HepG2 (cell line): ENCODE data around the gene IGLON5. TPM values are rescaled to one million over a fixed set of nuclear protein-coding genes. Genes with fewer than 3 reads are reported as not detected.

Experiments
- CCAR2 ChIP-seq: fragments of 200-400 bp; formaldehyde crosslinking; optimal IDR thresholded peaks from 2 replicates; pipeline ENCODE3; 2018; ENCODE audit warnings: low read depth, mild to moderate bottlenecking, low read length, moderate library complexity
- FOSL2 ChIP-seq: sonication (generic); formaldehyde crosslinking; IDR thresholded peaks from 2 replicates; pipeline ENCODE4 v1.4.0; 2020; ENCODE audit warnings: missing genetic modification reagents
- GATAD2A ChIP-seq: IDR thresholded peaks from 2 replicates; pipeline ENCODE4 v1.6.1; 2016
- ISX ChIP-seq: sonication (generic); formaldehyde crosslinking; conservative IDR thresholded peaks from 2 replicates; pipeline ENCODE4 v1.5.0; 2020; ENCODE audit warnings: missing genetic modification reagents
- JARID2 ChIP-seq: sonication (generic); formaldehyde crosslinking; IDR thresholded peaks from 2 replicates; pipeline ENCODE4 v1.8.1; 2023; ENCODE audit warnings: missing genetic modification reagents, inconsistent platforms; ENCODE audit not compliant: insufficient replicate concordance
- KDM2A ChIP-seq: sonication (generic); formaldehyde crosslinking; IDR thresholded peaks from 2 replicates; pipeline ENCODE4 v1.4.0; 2020; ENCODE audit warnings: low read depth, missing genetic modification reagents, borderline replicate concordance
- MTF1 ChIP-seq: sonication (generic); formaldehyde crosslinking; IDR thresholded peaks from 2 replicates; pipeline ENCODE4 v1.5.0; 2020; ENCODE audit warnings: missing genetic modification reagents
- NCOA1 ChIP-seq: sonication (generic); formaldehyde crosslinking; IDR thresholded peaks from 2 replicates; pipeline ENCODE4 v1.9.0; 2021; ENCODE audit warnings: missing genetic modification reagents
- NFKBIZ ChIP-seq: IDR thresholded peaks from 2 replicates; pipeline ENCODE4 v1.6.1; 2018; ENCODE audit warnings: missing genetic modification reagents, missing compliant biosample characterization
- PRPF4 ChIP-seq: fragments of 200-400 bp; formaldehyde crosslinking; IDR thresholded peaks from 2 replicates; pipeline ENCODE4 v1.6.1; 2016; ENCODE audit warnings: low read length, low read depth; ENCODE audit not compliant: poor library complexity, severe bottlenecking
- RBFOX2 ChIP-seq: fragments of 200-400 bp; formaldehyde crosslinking; IDR thresholded peaks from 2 replicates; pipeline ENCODE4 v1.6.1; 2017; ENCODE audit warnings: low read depth, mild to moderate bottlenecking, low read length
- RBM39 ChIP-seq: fragments of 200-400 bp; formaldehyde crosslinking; IDR thresholded peaks from one replicate; pipeline ENCODE4 v1.6.1; 2018; ENCODE audit warnings: antibody characterized with exemption, mild to moderate bottlenecking, low read depth, low read length; ENCODE audit not compliant: poor library complexity, severe bottlenecking
- RFX3 ChIP-seq: IDR thresholded peaks from 2 replicates; pipeline ENCODE4 v1.6.1; 2016; ENCODE audit warnings: missing biosample characterization, missing genetic modification reagents
- SOX6 ChIP-seq, 2 experiments: fragments of 450-650 bp in 1 of 2; sonication (generic) in 1 of 2; formaldehyde crosslinking in 1 of 2; IDR thresholded peaks; 2 replicates each; pipeline versions ENCODE4 v1.4.0 to v1.6.1; 2017 to 2020; ENCODE audit warnings: antibody characterized with exemption in 1 of 2, mild to moderate bottlenecking in 1 of 2, missing genetic modification reagents in 1 of 2
- ZIK1 ChIP-seq: sonication (generic); formaldehyde crosslinking; IDR thresholded peaks from 2 replicates; pipeline ENCODE4 v1.5.0; 2020; ENCODE audit warnings: mild to moderate bottlenecking, low read depth, missing genetic modification reagents, borderline replicate concordance
- ZKSCAN8 ChIP-seq: IDR thresholded peaks from 2 replicates; pipeline ENCODE4 v1.6.1; 2016; ENCODE audit warnings: borderline replicate concordance, missing genetic modification reagents, missing compliant biosample characterization
- ZNF180 ChIP-seq: sonication (generic); formaldehyde crosslinking; IDR thresholded peaks from 2 replicates; pipeline ENCODE4 v1.4.0; 2020; ENCODE audit warnings: low read depth, missing genetic modification reagents, borderline replicate concordance
- ZNF282 ChIP-seq: fragments of 450-650 bp; IDR thresholded peaks from 2 replicates; pipeline ENCODE4 v1.6.1; 2018; ENCODE audit not compliant: partially characterized antibody
- ZNF292 ChIP-seq: sonication (generic); formaldehyde crosslinking; IDR thresholded peaks from 2 replicates; pipeline ENCODE4 v1.8.1; 2022; ENCODE audit warnings: mild to moderate bottlenecking, low read depth, missing genetic modification reagents, borderline replicate concordance
- ZNF543 ChIP-seq: sonication (generic); formaldehyde crosslinking; IDR thresholded peaks from 2 replicates; pipeline ENCODE4 v1.4.0; 2020; ENCODE audit warnings: mild to moderate bottlenecking, missing genetic modification reagents
- ZNF557 ChIP-seq: sonication (generic); formaldehyde crosslinking; IDR thresholded peaks from 2 replicates; pipeline ENCODE4 v1.4.0; 2020; ENCODE audit warnings: missing genetic modification reagents
- polyA plus RNA-seq, 8 experiments: library from polyadenylated mRNA; depleted of rRNA in 3 of 8; stranded (reverse) in 7 of 8; unstranded in 1 of 8; fragments of >200 nt; fragmentation: Illumina TruSeq in 4 of 8; extraction: Trizol in 4 of 8; gene quantifications; 2 replicates each; pipeline versions ENCODE4 v1.2.1 to v1.2.3, GENCODE V29; 2011 to 2016; ENCODE audit warnings: low read depth in 4 of 8, missing spikeins in 1 of 8, mixed read lengths in 1 of 8; ENCODE audit not compliant: insufficient read depth in 1 of 8
- total RNA-seq, 5 experiments: library from RNA; depleted of rRNA; stranded (reverse); fragments of >200 nt; fragmentation: Illumina TruSeq; extraction: Trizol; gene quantifications; 2 replicates each; pipeline ENCODE4 v1.2.3, GENCODE V29; 2016; ENCODE audit warnings: low read depth in 1 of 5
- TF ChIP-seq, protein P1 (sequence below): sonication (generic); formaldehyde crosslinking; IDR thresholded peaks from 2 replicates; pipeline ENCODE4 v1.4.0; 2020; ENCODE audit warnings: missing genetic modification reagents, borderline replicate concordance
- TF ChIP-seq, protein P2 (sequence below): IDR thresholded peaks from 2 replicates; pipeline ENCODE4 v1.6.1; 2016
- TF ChIP-seq, protein P3 (sequence below): sonication (generic); IDR thresholded peaks from 2 replicates; pipeline ENCODE4 v1.6.1; 2016; ENCODE audit warnings: low read depth, borderline replicate concordance

IGLON5 gene
- total and polyA plus RNA-seq, 2 of the 13 experiments (the other 11 are each of a cell fraction or from before 2014, with no cell fraction given) = 0.04 to 5.7 TPM

DNA sequence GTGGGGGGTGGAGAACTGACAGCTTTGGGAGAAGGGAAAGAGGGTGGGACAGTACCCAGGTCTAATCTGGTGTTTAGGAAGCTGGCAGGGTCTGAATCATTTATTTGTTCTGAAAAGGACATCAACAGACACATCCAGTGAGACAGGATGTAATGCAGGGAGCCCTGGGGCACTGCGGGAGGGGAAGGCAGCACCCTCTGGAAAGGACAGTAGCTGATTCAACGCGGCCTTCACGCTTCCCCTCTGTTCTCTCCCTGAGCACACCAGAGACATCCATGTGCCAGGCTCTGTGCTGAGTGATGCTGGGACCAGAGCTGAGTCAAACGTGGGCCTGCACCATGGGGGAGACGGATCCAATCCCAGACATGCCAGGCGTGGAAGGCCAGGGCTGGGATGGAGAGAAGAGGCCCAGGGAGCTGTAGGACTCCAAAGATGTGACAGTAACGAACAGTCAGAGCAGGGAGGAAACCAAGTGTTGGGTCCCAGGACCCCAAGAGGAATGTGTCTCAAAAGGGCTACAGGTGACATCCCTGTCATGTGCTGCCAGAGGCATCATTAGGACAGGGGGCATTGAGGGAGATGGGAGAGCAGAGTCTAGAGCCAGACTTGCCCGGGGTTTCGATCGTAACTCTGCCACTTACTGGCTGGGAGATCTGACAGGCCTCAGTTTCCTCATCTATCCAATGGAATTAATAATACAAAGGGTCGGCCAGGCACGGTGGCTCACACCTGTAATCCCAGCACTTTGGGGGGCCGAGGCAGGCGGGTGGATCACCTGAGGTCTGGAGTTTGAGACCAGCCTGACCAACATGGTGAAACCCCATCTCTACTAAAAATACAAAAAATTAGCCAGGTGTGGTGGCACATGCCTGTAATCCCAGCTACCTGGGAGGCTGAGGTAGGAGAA lies 53.0 kb downstream of the IGLON5 start (continued):
- TF ChIP-seq, protein P1, sequence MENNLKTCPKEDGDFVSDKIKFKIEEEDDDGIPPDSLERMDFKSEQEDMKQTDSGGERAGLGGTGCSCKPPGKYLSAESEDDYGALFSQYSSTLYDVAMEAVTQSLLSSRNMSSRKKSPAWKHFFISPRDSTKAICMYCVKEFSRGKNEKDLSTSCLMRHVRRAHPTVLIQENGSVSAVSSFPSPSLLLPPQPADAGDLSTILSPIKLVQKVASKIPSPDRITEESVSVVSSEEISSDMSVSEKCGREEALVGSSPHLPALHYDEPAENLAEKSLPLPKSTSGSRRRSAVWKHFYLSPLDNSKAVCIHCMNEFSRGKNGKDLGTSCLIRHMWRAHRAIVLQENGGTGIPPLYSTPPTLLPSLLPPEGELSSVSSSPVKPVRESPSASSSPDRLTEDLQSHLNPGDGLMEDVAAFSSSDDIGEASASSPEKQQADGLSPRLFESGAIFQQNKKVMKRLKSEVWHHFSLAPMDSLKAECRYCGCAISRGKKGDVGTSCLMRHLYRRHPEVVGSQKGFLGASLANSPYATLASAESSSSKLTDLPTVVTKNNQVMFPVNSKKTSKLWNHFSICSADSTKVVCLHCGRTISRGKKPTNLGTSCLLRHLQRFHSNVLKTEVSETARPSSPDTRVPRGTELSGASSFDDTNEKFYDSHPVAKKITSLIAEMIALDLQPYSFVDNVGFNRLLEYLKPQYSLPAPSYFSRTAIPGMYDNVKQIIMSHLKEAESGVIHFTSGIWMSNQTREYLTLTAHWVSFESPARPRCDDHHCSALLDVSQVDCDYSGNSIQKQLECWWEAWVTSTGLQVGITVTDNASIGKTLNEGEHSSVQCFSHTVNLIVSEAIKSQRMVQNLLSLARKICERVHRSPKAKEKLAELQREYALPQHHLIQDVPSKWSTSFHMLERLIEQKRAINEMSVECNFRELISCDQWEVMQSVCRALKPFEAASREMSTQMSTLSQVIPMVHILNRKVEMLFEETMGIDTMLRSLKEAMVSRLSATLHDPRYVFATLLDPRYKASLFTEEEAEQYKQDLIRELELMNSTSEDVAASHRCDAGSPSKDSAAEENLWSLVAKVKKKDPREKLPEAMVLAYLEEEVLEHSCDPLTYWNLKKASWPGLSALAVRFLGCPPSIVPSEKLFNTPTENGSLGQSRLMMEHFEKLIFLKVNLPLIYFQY (CRISPR knock-in tag) = no peak
- TF ChIP-seq CCAR2 (no peak), NCOA1 (CRISPR knock-in tag) (no peak), ZNF292 (CRISPR knock-in tag) (no peak), ZNF557 (CRISPR knock-in tag) (no peak), JARID2 (CRISPR knock-in tag) (no peak), ZKSCAN8 (CRISPR knock-in tag) (0 out of 2 replicates have a peak, but pooled peaks have one; percentile 19), ZIK1 (CRISPR knock-in tag) (0 out of 2 replicates have a peak, but pooled peaks have one; percentile 66), ISX (CRISPR knock-in tag) (no peak), KDM2A (CRISPR knock-in tag) (peak; percentile 66; the same call in 1 of the 2 replicates), SOX6 (IDR thresholded peaks at IDR 0.05) (no peak), SOX6 (CRISPR knock-in tag; IDR thresholded peaks at IDR 0.05) (peak; percentile 71; the same call in 1 of the 2 replicates), RBFOX2 (peak; percentile 76), GATAD2A (peak; percentile 54; the same call in 1 of the 2 replicates), FOSL2 (CRISPR knock-in tag) (peak; percentile 76), ZNF180 (no peak), PRPF4 (no peak), ZNF543 (no peak), RBM39 (peak; percentile 39), ZNF282 (no peak), RFX3 (CRISPR knock-in tag) (no peak), NFKBIZ (CRISPR knock-in tag) (no peak), MTF1 (CRISPR knock-in tag) (no peak)
- TF ChIP-seq, protein P2, sequence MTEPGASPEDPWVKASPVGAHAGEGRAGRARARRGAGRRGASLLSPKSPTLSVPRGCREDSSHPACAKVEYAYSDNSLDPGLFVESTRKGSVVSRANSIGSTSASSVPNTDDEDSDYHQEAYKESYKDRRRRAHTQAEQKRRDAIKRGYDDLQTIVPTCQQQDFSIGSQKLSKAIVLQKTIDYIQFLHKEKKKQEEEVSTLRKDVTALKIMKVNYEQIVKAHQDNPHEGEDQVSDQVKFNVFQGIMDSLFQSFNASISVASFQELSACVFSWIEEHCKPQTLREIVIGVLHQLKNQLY = no peak
- TF ChIP-seq, protein P3, sequence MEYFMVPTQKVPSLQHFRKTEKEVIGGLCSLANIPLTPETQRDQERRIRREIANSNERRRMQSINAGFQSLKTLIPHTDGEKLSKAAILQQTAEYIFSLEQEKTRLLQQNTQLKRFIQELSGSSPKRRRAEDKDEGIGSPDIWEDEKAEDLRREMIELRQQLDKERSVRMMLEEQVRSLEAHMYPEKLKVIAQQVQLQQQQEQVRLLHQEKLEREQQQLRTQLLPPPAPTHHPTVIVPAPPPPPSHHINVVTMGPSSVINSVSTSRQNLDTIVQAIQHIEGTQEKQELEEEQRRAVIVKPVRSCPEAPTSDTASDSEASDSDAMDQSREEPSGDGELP = no peak; the same call in 1 of the 2 replicates
